HG02763 (cell line): Measurements from ENCODE around the gene NR2C2AP.
"Not testable (repeated sequence)": the region's sequence is repeated elsewhere in the genome, so short reads cannot be mapped to it uniquely, and the experiment has no call there.

Source experiments
- ATAC-seq: cut with Tn5 transposase; IDR thresholded peaks from one replicate; pipeline ENCODE4 v1.9.1; 2021; ENCODE audit warnings: mild to moderate bottlenecking, moderate library complexity; ENCODE audit not compliant: unreplicated experiment

The NR2C2AP gene

DNA sequence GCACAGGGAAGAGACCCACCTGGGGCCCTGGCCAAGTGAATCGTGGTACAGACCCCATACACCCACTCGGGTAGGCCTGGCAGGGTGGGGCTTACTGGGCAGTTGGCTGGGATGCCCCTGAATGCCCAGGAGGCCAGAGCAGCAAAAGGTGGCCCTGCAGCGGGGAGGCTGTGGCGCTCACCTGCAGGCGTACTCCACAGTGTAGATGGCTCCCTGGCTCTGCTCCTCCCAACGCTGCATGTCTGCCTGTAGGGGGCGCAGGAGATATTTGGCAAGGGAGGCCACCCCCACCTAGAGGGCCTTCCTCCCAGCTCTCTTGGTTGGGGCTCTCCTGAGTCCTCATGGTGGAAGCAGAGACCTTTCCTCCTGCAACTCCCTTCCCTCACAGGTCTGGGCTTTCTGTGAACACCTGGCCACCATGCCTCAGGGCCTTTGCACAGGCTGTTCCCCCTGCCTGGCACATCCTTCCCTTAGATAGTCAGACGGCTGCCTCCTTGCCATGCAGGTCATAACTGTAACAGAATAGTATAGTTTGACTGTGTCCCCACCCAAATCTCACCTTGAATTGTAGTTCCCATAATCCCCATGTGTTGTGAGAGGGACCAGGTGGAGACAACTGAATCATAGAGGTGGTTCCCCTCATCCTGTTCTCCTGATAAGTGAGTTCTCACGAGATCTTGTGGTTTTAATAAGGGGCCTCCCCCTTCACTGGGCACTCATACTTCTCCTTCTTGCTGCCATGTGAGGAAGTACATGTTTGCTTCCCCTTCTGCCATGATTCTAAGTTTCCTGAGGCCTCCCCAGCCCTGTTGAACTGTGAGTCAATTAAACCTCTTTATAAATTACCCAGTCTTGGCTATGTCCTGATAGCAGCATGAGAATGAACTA lies 17.1 kb downstream of the NR2C2AP start:
- no peak for ATAC-seq

DNA sequence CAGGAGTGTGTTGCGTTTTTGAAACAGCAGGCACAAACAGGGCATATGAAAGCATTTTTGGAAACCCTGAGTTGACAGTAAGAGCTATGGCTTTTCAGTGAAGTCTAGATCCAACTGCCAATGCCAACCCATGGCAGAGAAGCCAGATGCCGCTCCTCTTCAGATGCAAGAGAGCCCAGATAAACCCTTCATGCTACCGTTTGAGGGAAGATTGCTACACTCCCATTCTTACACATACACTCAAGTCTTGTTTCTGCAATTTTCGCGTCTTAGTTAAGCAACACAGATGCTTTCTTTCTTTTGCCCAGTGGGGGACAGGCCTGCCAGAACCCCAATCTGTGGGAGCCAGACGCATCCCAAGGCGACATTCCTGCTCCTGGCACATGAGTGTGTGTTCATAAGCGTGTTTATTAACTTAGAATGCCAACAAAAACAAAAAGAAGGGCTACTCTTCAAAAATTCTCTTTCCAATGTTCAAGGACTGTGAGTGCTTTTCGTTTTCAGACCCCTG lies 21.7 kb downstream of the NR2C2AP start:
- no peak for ATAC-seq

DNA sequence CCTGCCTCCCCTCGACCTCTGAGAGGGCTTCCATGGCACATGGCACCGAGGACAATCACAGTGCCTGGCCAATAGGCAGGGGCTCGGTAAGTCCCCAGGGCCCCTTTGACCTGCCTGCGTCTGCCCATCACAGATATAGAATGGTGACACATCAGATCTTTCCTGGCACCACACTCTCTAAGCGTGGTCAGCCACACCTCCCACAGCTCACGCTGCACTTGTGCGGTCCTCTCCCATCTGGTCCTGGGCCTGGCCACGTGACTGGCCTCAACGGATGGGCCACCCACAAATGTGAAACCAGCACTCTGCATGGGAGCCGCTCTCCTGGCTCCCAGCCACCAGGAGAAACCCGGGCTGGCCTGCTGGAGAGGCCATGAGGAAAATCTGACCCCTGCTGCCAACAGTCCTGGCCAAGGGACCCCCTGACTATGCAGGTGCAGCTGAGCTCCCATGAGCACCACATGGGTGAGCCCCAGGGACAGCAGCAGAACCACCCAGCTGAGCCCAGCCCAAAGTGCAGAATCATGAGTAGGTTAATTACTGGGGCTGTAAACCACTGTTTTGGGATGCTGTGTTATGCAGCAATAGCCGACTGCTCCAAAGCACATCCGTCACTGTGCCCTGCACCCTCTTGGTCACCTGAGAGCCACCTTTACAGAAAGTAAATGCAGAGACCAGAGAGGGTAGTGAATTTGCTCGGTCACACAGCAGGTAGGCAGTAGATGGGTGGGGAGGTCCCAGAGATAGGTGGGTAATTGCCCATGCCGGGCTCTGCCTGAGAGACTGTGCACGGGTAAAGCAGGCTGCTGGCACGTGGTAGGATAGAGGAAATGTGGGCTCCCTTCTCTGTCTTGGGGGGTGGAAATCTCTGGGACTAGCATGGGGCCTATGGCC lies 23.4 kb downstream of the NR2C2AP start:
- no peak for ATAC-seq

DNA sequence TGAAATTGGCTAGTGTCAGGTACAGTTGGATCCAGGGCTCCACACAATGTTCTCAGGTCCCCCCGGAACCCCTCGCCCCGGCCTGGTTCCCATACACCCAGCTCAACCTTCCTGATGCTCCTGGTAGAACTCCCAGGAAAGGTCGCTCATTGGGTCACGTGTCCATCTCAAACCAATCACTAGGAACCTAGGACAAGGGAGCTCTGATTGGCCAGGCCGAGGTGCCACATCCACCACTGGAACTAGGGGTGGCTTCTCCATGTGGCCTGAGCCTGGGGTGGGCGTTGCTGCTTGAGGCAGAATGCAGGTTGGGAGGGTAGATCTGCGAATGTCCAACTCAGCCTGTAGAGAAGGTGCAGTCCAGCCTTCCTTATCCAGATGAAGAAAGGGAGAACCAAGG lies 26.3 kb downstream of the NR2C2AP start:
- ATAC-seq, result no peak

DNA sequence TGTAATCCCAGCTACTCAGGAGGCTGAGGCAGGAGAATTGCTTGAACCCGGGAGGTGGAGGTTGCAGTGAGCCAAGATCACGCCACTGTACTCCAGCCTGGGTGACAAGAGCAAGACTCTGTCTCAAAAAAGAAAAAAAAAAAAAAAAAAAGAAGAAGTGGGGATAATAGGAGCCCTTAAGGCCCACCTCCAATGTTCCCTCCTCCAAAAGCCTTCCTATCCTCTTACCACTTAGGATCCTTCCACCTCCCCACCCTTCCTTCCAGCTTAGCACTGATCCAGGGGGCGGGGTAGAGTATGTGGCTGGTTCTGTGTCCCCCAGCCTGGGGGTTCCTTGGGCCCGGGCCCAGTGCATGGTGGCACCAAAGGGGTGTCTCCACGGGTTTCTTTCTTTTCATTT lies 30.0 kb downstream of the NR2C2AP start:
- not testable (repeated sequence) for ATAC-seq

DNA sequence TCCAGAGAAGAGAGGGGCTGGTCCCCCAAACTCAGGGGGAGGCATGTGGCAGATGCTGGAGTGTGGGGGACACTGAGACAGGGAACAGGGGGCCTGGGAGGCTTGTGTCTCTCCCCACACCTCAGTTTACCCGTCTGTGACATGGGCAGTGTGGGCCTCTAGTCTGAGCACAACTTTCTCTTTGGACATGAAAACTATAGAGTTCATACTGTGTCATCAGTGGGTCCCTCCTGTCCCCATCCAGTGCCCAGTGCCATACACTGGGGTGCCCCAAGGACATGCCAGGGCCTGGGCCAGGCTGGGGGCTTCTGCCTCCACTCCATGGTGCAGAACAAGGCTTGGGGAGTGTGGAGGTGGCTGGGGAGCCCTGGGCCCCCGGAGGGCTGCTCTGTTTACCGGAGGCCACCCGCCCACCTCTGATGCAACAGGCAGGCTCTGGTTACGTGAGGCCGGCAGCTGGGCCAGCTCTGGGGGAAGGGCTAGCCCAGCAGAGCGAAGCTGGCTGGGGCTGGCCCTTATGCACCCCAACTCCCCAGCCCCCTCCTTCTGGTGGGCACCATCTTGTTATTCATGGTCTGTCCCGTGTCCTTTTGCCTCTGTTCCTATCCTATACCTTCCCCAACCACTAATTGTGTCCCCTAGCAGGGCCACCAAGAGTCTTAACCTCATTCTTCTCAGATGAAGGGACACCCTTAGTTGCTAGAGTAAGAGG lies 31.2 kb downstream of the NR2C2AP start:
- no peak for ATAC-seq

DNA sequence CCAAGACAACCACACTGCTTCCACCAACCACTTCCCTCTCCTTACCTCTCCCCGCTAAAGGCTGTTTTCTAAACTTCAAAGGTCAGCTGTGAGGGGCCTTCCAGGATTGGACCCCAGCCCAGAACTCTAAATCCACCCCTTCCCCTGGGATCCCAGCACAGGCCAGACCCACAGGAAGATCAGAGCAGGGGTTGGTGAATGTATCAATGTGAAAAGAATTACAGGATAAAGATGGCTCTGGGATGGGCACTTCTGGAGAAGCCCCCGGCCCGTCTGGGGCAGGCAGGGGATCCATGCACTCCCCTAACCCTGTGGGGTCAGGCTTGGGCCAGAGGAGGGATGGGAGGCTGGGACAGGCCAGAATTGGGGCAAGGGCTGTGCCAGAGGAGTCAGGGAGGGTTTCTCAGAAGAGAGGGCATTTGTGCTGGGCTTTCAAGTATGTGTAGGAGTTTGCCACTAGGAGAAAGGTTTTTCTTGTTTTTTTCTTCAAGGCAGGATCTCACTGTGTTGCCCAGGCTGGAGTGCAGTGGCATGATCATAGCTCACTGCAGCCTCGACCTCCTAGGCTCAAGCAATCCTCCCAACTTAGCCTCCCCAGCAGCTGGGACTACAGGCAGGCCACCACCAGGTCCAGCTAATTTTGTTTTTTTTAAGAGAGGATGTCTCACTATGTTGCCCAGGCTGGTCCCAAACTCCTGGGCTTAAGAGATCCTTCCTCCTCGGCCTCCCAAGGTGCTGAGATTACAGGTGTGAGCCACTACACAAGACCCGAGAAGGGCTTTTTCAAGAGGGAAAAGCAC lies 32.1 kb downstream of the NR2C2AP start:
- no peak for ATAC-seq

DNA sequence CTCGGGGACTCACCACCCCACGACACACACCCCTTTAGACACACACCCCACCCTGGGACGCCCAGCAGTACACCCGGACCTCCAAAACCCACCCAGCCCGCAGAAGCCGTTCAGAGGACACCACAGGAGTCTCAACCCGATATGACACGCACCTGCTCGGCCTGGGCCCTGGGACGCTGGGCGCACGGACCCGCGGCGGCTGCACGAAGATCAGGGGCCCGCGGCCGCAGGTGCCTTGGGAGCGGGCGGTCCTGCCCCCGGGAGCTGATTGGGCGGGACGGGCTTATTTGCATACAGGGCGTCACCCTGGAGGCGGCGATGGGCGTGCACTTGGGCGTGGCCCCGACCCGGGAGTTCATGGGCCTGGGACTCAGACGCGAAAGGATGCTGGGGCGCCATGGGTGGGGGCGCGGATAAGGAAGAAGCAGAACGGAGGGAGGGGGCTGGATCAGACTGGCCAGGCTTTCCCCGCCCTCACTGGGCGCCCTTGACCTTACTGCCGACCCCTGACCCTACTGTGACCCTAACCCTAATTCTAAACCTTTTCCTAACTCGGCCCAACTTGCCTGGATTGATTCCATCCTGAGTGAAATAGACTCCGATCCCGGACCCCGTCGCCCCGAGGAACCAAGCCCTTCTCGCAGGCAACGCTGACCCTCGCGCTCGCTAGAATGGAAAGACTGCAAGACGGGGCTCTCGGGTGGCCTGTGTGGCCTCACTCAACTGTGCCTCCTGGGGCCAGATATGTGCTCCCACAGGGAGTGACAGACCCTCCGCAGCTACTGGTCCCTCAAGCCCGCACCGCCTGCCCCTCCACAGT lies 33.0 kb downstream of the NR2C2AP start, which contains the start of gene MEF2B:
MEF2B (minus strand) TSS at position 211 of the 820 bp plus-strand sequence. CDS start 19,528 bp downstream, outside the sequence.
- peak; percentile 85 for ATAC-seq

DNA sequence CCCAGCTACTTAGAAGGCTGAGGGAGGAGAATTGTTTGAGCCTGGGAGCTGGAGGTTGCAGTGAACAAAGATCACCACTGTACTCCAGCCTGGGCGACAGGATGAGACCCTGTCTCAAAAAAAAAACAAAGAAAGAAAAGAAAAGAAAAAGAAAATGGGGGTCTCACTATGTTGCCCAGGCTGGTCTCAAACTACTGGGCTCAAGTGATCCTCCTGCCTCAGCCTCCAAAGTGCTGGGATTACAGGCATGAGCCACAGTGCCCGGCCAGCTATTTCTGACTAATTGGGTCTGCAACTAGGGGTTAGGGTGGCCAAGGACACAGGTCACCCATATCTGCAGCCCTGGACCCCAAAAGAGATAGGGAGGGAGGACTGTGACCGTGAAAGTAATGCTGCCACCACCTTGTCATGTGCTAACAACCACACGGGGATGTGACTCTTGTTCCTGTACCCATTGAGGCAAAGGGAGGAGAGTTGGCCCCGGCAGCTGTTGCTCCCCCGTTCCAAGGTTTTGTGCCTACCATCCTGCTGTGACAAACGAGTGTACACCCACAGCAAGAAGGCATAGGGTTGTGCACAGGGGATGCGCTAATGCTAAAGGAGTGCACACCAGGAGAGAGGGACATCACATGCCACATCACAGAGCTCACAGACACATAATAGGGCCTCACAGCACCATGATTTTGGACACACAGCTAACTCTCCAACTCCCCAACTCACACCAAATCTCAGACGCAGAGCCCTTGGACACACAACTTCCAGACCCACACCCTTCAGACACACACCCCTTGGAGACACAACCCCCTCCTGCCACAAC lies 33.8 kb downstream of the NR2C2AP start:
- no peak for ATAC-seq

DNA sequence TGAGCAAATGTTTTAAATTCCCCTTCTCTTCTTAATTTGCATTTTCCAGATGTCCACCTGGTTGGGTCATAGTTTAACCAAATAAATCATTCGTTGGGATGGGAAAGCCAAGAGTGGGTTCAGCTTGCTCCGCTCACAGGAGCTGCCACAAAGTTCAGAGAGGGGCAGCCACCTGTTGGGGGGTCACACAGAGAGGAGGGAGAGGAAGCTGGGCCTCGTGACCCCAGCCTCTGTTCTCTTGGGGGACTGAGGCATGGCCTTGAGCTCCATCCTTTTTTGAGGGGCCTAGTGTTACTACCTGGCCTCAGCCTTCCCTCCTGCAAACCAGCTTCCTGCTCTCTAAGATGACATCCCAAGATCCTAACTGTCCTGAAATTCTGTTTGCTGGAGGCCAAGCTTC lies 35.6 kb downstream of the NR2C2AP start:
- ATAC-seq, result no peak

DNA sequence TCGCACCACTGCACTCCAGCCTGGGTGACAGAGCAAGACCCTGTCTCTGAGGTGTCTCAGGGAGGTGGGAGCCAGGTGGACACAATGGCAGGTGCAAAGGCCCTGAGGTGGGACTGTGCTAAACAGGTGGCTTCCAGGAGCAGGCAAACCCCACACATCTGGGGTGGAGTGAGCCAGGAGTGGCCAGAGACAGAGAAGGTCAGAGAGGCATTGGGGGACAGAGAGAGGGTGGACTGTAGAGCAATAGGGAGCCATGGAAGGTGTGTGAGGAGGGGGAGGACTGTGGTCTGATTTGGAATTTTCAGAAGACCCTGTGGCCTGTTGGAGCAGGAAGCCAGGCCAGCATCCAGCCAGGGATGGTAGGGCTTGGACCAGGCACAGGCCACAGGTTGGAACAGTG lies 37.8 kb downstream of the NR2C2AP start:
- no peak for ATAC-seq

DNA sequence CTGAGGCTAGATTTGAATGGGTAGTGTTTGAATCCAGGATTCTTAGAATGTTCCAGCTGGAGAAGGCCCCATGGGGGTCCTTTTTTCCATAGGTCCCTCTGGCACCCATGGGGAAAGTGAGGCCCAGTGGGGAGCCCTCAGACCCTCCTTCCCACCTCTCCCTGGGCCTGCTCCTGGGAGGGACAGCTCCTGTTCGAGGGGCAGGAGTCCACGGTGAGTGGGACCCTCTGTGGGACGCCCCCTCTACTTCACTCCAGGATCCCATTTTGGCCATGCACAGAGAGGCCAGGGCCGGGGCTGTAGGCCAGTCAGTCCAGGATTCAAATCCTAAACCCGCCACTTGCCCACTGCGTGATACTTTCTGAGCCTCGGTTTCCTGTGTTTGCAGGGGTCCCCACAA lies 40.7 kb downstream of the NR2C2AP start:
- ATAC-seq, result no peak

DNA sequence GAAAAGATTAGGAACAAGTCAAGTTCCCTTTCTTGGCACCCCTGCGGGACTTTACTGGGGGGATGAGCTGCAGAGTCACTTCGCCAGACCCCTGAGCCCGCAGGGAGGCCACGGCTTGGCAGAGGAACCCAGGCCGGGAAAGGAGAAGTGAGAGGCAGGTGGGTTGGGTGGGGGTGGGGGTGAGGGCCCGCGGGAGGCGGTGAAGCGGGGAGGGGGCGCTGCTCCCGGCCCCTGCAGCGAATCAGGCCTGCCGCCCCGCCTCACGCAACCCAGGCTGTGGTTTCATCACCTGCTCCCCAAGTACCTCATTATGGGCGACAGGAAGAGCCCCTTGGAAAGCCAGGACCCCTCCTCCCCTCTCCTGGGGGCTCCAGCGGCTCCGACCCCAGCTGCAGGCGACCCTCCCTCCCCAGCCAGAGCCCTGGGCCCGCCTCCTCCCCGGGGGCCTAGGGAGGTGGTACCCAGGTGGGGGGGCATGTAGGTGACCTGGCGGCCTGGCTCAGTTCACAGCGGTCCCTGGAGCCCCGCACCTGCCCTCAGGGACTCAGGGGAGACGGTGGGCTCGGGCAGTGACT lies 42.7 kb downstream of the NR2C2AP start:
- no peak for ATAC-seq

DNA sequence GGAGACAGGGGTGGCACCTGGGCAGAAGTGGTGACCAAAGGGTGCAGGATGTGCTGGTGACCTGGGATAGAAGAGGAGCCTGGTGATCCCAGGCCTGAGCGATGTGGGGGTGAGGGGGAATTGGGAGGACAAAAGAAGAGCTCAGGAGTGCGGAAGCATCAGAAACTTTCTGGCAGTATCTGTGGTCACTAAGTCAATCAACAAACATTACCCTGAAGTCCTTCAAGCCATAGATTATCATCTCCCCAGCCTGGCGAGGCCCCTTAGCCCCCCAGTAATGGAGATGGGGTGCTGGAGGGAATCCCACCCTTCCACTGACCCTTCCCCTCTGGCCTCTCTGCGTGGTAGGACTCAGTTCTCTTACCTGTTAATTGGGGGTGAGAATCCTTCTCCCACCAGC lies 43.7 kb downstream of the NR2C2AP start:
- no peak for ATAC-seq

DNA sequence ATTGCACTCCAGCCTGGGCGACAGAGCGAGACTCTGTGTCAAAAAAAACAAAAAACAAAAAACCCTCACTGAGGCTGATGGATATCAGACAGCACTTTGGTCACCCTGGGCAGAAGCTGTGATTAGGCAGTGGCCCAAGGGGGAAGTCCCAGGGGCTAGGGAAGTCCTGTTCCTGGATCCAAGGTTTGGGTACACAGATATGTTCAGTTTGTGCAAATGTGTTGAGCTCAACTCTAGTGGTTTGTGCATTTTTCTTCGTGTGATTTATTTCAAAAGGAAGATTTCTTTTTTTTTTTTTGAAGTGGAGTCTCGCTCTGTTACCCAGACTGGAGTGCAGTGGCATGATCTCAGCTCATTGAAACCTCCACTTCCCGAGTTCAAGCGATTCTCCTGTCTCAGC lies 45.4 kb downstream of the NR2C2AP start:
- ATAC-seq, result no peak

DNA sequence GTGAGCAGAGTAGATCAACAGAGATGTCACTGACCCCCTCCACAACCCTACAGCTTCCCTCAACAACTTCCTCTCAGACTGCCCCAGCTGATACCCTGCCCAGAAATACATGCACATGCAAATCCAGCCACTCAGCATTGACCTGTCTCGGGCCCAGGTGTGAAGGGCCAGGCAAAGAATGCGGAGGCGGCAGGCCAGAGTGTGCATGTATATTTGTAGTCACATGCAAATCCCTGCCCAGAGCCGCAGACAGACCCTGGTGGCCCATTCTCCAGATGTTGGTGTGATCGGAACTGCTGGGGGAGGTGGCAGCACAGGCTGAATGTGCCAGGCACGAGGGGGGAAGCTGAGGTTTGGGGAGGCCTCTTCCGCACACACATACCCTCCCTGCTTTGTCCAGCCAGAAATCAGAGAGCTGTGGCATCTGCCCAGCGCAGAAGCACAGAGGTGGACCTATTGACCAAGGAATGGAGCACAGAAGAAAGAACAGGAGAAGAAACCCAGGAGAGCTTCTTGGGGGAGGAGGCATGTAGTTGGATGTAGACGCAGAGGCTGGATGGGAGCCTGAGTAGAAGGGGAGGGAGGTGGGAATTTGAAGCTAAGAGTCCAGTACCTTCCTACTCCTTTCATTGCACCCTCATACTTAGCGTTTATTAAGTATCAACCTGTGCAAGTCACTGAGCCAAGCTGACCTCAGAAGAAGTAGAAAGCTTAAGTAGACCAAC lies 47.6 kb downstream of the NR2C2AP start:
- ATAC-seq, result peak; percentile 64

DNA sequence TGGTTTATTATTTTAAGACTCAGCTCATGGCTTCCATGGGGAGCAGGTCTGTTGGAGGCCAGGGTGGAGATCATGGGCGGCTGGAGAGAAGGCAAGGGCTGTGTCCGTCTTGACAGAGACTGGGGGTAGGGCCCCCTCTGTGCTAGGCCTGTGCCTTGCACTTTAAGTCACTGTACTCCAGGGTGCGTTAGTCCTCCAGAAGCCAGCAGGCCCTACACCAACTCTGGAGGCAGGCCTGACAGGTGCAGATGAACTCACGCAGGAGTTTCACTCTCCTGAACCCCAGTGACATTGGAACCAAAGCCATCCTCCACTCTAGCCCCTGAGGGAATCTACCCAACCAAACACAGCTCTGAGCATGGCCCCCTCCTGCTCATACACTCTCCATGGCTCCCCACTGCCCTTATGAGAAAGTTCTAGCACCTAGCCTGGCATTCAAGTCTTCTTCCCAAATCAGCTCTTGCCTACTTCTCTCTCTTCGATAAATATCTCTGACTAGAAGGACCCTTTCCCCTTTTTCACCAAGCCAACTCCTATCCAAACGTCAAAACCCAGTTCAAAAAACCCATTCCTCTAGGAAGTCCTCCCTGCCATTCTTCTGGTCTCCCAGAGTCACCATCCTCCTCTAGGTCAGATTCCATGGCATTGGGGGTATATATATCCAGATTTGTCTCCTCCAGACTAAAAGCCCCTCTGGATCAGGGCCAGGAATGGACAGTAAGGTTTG lies 48.3 kb downstream of the NR2C2AP start:
- no peak for ATAC-seq
